NCI-H187 treated with DMSO at 0.1 percent for 48 hours (cell line): ENCODE data around the gene PBX1.

Experiments
- DNase-seq: peaks from one replicate; lab custom pipeline; 2025; lab: John Stamatoyannopoulos, UW

Gene PBX1

GRCh38 chr1:164759144-164759920 is 200.3 kb downstream of the PBX1 start:
- no peak for DNase-seq

DNA sequence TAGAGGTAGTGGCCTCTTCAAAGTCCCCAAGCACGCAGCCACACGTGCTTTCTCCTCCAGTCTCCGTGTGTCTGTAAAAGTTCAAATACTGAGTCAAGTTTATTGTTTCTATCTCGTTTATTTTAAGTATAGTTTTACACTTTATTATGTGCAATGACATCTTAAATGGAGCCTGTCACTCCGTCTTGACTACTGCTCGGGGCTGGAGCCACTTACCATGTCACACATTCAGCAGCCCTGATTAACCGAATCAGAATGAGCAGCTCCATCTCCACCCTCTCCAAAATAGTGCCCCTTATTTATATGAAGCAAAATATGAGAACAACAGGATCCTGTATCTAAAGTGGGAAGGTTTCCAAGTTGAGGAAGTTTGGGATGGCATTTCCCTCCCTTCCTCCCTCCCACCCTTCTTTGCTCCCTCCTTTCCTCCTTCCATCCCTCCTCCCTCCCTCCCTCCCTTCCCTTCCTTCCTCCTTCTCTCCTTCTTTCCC is 201.0 kb downstream of the PBX1 start:
- DNase-seq, result no peak

DNA sequence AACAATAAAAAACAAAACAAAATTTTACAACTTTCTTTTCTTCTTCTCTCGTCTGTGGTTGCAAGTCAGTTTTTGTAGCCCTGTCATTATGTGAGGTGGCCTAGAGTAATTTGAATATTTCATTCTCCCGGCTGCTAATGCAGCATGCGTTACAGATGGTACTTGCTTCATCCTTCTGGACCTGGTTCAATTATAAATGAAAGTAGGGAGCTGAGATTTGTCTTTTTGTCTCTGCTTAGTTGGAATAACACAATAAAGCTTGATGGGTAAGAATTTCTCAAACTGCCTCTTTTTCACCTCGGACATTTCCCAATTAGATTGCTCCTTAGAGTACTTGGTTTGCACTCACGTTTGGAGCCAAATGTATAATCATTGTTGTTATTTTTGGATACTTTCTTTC is 201.6 kb downstream of the PBX1 start:
- DNase-seq, result no peak

DNA sequence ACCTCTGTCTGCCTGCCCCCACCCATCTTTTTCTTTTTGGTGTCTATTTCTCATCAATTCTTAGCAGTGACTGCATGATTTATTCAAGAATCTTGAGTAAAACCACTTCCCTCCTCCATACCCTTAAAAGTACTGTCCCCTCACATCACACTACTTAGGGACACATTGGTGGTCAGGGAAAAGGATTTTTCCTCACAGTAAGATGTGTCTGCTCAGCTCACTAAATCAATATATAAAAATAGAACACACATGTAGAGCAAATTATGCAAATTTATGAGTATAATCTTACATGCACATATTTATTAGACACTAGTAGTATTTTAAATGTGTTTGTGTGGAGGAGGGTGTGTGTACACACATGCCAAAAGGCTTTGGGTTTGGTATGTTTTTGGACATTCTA is 202.0 kb downstream of the PBX1 start:
- no peak for DNase-seq

DNA sequence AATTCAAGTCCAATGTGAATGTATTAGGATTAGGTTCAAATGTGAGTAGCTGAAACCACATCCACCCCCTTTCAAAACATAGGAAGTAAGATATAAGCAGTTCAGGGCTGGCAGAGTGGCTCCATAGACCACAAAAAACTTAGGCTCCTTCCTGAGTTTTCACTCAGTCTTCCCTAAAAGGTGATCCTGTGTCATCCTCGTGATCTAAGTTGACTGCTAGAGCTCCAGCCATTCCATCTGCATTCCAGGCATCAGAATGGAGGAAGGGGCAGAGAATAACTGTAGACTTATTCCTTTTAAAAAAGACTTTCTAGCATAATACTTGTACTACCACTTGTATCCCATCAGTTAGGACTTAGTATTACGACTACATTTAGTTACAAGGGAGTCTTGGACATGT is 204.1 kb downstream of the PBX1 start:
- no peak for DNase-seq

GRCh38 chr1:164764333-164764732 is 205.3 kb downstream of the PBX1 start:
- no peak for DNase-seq

GRCh38 chr1:164765557-164765956 is 206.6 kb downstream of the PBX1 start:
- no peak for DNase-seq

- no peak for DNase-seq
Measured at GRCh38 chr1:164765992-164766720, 207.2 kb downstream of the PBX1 start.

DNA sequence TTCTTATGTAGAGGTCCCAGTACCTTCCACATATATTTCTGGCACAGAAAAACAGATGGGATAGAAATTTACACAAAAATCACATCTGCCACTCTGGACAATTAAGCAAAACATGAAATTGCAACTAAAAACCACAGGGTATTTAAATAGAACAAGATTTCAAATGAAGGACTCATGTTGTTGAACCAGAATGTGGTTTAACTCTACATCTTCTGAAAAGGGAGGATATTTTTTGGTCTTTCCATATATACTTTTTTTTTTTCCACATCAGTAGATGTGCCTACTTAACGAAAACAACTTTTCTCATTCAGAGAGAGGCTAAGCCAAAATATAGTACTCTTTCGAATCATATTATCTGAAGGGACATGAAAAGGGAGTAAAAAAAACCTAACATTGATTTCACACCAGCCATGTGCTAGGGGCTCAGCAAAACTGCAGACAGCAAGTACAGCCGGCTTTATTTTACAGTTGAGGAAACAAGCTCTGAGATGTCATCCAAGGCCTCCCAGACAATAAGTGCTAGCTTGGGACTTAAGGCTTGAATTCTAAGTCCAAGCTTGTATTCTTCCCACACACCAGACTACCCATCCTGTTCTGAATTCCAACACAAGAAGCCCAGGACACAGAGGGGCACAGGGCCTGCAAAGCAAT is 208.9 kb downstream of the PBX1 start:
- DNase-seq, result no peak

GRCh38 chr1:164768619-164769018 is 209.6 kb downstream of the PBX1 start:
- DNase-seq, result no peak

- no peak for DNase-seq
Measured at GRCh38 chr1:164769486-164770130, 210.6 kb downstream of the PBX1 start.

DNA sequence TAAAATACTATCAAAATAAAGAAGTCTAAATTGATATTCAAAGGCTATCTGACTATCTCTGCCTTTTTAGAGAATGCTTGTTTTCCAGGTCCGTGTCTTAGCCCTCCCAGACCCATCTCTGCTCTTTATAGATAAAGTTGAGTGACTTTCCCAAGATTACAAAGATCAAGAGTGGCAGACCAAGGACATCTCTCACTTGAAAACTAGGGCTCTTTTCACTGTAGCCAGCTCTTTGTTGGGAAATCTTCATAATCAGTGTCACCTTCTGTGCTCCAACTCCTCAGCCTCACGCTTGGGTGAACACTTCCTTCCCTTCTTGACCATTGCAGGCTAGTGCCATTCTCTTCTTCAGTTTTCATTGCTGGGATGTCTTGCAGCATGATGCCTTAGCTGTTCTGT is 211.1 kb downstream of the PBX1 start:
- no peak for DNase-seq

DNA sequence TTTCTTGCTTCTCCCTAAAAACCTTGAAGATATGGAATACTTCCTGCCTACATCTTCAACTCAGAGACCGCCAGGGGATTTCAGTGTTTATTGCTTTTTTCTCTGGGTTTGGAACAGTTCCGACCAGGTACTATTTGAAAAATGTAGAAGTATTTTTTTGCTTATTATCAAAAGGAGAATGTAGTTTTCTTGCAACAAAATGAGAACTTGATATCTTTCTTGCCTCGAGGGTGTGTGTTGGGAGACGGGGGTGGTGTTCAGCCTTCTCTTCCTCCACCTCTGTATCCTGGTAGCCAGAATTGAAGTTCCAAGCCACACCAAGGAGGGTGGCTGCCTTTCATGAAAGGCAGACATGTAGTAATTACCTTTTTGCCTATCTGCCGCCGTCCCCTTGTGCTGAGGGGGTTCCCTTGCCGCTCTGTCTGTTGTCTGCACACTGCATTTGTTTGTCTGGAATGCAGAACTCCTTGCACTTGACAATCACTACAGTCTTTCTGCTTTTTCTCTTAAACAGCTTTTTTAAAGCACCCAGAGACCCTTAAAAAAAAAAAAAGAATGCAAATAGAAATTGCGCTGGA is 212.1 kb downstream of the PBX1 start:
- no peak for DNase-seq

GRCh38 chr1:164771619-164772361 is 212.8 kb downstream of the PBX1 start:
- no peak for DNase-seq

- peak; percentile 52 for DNase-seq
Measured at GRCh38 chr1:164772635-164773034, 213.7 kb downstream of the PBX1 start.

- DNase-seq, result no peak
Measured at GRCh38 chr1:164773102-164773501, 214.1 kb downstream of the PBX1 start.

- DNase-seq, result no peak
Measured at GRCh38 chr1:164774413-164774812, 215.4 kb downstream of the PBX1 start.

- DNase-seq, result no peak
Measured at GRCh38 chr1:164774819-164775654, 216.1 kb downstream of the PBX1 start.

- no peak for DNase-seq
Measured at GRCh38 chr1:164777518-164777917, 218.5 kb downstream of the PBX1 start.

DNA sequence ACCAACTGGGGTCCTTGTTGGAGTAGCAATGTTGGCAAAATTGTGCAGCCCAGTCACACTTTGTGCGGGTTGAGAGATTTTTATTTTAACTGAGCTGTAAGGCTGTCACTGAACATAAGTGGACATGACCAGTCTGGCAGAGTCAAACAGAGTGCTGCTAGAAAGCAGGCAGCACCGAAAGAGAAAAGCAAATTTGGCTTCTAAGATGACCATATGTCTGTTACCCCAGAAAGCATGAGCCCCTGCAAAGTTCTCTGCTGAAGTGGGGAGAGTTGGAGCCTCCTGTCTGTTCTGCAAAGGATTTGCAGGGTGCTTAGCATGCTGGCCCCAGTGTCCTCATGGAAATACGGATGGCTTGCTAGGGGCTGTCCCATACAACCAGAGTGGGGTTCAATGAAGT is 220.4 kb downstream of the PBX1 start:
- DNase-seq, result no peak
